Endothelial cell (in vitro differentiated cells): ENCODE measurements around the gene SLC16A3. TPM values are rescaled to one million over a fixed set of nuclear protein-coding genes. Genes with fewer than 3 reads are reported as not detected.

Experiments used
- DNase-seq: peaks from one replicate; pipeline ENCODE4 v3.0.0; 2021; ENCODE audit warnings: low spot score
- H3K27ac Mint-ChIP-seq: one replicate; pipeline ENCODE4 v1.8.0; 2021; ENCODE audit warnings: mixed read lengths, inconsistent platforms; ENCODE audit not compliant: unreplicated experiment
- H3K27me3 Mint-ChIP-seq: one replicate; pipeline ENCODE4 v1.8.0; 2021; ENCODE audit warnings: mild to moderate bottlenecking, moderate library complexity, mixed read lengths, inconsistent platforms; ENCODE audit not compliant: unreplicated experiment
- H3K36me3 Mint-ChIP-seq: one replicate; pipeline ENCODE4 v1.8.0; 2021; ENCODE audit warnings: mild to moderate bottlenecking, low read depth, mixed read lengths, inconsistent platforms; ENCODE audit not compliant: unreplicated experiment
- H3K4me1 Mint-ChIP-seq: one replicate; pipeline ENCODE4 v1.8.0; 2021; ENCODE audit warnings: mild to moderate bottlenecking, mixed read lengths, inconsistent platforms; ENCODE audit not compliant: unreplicated experiment
- H3K4me3 Mint-ChIP-seq: one replicate; pipeline ENCODE4 v1.8.0; 2021; ENCODE audit warnings: mild to moderate bottlenecking, mixed read lengths, inconsistent platforms; ENCODE audit not compliant: unreplicated experiment
- H3K9me3 Mint-ChIP-seq: one replicate; pipeline ENCODE4 v1.8.0; 2021; ENCODE audit warnings: mixed read lengths, inconsistent platforms; ENCODE audit not compliant: unreplicated experiment
- total RNA-seq: library from RNA; stranded (reverse); fragmentation: NEBNext Ultra II Directional; extraction: Animal tissue kit (Norgen Biotek cat#: 25700); gene quantifications from one replicate; pipeline ENCODE4 v1.2.1, GENCODE V29; 2021; ENCODE audit not compliant: unreplicated experiment
- TF ChIP-seq, protein P1 (sequence below): fragments of 200-600 bp; sonication (generic); IDR thresholded peaks from one replicate; pipeline ENCODE4 v1.5.0; 2021; ENCODE audit warnings: antibody characterized with exemption; ENCODE audit not compliant: unreplicated experiment

SLC16A3 gene
- total RNA-seq, 1 donor from 2014 or later = 76.2 TPM

DNA sequence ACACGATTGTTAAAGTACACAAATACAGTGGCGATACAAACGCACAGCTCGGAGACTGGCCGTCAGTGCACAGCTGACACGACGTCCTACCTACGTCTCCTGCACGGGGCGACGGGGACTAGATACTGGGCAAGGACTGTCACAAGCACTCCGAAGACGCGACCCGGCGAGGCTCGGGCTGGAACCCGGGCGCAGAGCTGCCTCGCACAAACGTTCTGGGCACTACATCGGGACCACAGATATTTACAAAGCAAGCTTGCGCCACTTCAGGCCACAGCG lies 13.8 kb downstream of the SLC16A3 start:
- peaks cover 24% of the 10 kb centered on the region for H3K4me1 Mint-ChIP-seq
- no peak overlapping the region for H3K27ac Mint-ChIP-seq
- H3K36me3 Mint-ChIP-seq = peaks cover 37% of the 10 kb centered on the region
- TF ChIP-seq, protein P1, sequence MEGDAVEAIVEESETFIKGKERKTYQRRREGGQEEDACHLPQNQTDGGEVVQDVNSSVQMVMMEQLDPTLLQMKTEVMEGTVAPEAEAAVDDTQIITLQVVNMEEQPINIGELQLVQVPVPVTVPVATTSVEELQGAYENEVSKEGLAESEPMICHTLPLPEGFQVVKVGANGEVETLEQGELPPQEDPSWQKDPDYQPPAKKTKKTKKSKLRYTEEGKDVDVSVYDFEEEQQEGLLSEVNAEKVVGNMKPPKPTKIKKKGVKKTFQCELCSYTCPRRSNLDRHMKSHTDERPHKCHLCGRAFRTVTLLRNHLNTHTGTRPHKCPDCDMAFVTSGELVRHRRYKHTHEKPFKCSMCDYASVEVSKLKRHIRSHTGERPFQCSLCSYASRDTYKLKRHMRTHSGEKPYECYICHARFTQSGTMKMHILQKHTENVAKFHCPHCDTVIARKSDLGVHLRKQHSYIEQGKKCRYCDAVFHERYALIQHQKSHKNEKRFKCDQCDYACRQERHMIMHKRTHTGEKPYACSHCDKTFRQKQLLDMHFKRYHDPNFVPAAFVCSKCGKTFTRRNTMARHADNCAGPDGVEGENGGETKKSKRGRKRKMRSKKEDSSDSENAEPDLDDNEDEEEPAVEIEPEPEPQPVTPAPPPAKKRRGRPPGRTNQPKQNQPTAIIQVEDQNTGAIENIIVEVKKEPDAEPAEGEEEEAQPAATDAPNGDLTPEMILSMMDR = no peak
- peaks cover 23% of the 10 kb centered on the region for H3K27me3 Mint-ChIP-seq
- no peak for DNase-seq
- H3K9me3 Mint-ChIP-seq = no peaks in the 10 kb centered on the region
- H3K4me3 Mint-ChIP-seq = no peak overlapping the region

DNA sequence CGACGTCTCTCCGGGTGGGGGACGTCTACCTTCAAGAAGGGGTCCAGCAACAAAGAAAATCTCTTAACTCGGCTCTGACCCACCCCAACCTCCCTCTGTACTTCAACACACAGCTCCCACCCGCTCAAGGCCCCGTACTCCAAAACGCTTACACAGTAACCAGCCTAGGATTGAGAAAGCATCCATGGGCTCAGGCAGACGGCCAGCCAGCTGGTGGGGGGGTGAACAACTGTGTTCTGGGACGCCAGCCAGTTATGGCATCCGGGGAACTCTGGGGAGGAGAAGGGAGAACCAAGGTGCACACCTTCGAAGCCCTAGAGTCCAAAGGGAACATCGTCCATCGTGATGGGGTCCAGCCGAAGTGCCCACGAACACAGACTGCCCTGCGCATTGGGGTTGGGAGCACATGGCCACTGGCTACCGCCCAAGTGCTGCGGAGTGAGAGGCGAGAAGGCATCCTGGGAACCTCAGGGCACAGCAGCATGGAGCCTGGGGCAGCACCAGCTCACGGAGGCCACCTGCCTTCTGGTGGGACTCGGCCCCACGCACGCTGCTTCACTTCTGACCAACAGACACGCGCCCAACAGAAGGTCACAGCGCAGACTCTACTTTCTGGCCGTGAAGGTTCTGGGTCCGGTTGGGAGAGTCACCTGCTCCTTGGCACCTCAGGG lies 14.3 kb downstream of the SLC16A3 start:
- Mint-ChIP-seq H3K4me1 (peaks cover 28% of the 10 kb centered on the region), H3K27ac (no peak overlapping the region), H3K27me3 (peaks cover 23% of the 10 kb centered on the region), H3K9me3 (no peaks in the 10 kb centered on the region), H3K4me3 (no peak overlapping the region), H3K36me3 (peaks cover 42% of the 10 kb centered on the region)
- DNase-seq = no peak
- TF ChIP-seq, protein P1 = no peak

DNA sequence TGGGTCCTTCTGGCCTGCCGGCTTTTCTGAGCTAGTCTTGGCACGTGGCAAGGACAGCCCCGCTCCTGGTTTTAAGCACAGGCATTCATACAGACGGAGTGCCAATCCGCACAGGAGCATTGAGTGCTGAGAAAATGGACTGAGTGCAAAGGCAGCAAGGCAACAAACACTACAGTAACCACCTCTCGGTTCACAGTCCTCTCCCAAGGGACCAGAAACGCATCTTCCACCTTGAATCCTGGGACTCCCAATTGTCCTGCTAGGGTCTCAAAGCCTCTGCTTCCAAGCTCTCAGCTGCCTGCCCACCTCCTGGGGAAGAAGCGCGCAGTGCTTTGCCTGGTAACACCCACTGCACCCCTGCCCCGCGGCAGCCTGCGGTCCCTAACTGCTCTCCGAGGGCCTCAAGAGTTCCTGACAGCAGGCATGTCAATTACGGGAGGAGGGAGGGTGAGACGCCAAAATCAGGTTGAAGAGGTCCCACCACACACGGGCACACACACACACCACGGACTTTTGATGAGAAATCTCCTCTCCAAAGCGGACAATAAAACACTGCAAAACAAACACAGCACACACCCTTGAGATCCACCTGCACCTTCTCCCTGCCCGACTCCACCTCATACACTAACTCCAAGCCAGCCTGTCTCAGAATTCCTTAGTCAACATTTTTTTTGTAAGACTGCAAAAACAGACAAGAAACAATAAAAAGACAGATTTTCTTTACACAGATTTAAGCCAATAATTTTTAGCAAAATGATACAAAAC lies 15.0 kb downstream of the SLC16A3 start:
- no peaks in the 10 kb centered on the region for H3K9me3 Mint-ChIP-seq
- peaks cover 21% of the 10 kb centered on the region for H3K27me3 Mint-ChIP-seq
- H3K4me1 Mint-ChIP-seq = peaks cover 27% of the 10 kb centered on the region
- peaks cover 48% of the 10 kb centered on the region for H3K36me3 Mint-ChIP-seq
- TF ChIP-seq, protein P1 = peak; percentile 33
- DNase-seq = no peak
- H3K4me3 Mint-ChIP-seq = peak overlapping the region; percentile 81
- H3K27ac Mint-ChIP-seq = peak overlapping the region; percentile 76

DNA sequence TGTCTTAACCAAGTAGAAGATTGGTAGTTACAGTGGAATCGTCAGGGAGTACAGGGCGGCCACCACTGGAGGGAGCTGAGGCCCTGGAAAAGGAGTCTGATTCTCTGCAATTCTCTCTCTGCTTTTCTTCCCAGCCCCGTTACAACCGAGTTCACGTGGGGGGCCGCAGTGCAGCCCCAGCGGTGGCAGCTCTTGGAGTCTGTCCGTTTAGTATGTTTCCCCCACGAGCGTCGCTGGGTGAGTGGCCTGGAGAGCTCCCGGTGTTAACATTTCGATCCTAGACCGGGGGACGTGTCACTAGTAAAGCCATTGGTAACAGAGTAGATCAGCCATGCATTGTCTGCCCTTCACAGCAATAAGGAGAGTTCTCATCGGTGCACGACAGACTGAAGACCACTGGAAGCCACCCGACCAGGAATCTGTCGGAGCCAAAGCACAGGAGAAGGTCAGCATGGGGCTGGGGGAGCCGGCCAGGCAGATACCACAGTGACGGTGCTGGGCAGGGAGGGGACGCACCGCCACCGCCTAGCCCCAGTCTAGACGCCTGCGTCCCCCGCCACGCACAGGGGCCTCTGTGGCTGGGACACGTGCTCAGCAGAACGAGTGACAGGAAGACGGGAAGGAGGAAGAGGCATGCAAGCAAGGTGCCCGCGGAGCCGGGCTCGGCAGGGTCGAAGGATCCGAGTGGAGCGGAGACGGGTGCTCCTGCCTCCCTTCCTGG lies 15.7 kb downstream of the SLC16A3 start:
- no peak for DNase-seq
- peak overlapping the region; percentile 76 for H3K27ac Mint-ChIP-seq
- H3K4me3 Mint-ChIP-seq = peak overlapping the region; percentile 81
- peaks cover 20% of the 10 kb centered on the region for H3K27me3 Mint-ChIP-seq
- TF ChIP-seq, protein P1 = peak; percentile 18
- H3K36me3 Mint-ChIP-seq = peaks cover 48% of the 10 kb centered on the region
- H3K9me3 Mint-ChIP-seq = no peaks in the 10 kb centered on the region
- peaks cover 25% of the 10 kb centered on the region for H3K4me1 Mint-ChIP-seq
